ENCODE measurements around the gene NDUFS6. TPM values are rescaled to one million over a fixed set of nuclear protein-coding genes. Genes with fewer than 3 reads are reported as not detected.

Gene NDUFS6
- polyA plus RNA-seq, 1 donor from 2014 or later, result 72.0 TPM

GRCh38 chr5:1758574-1758973, 42.6 kb upstream of the NDUFS6 start:
- H3K4me2 ChIP-seq (ENCODE audit: low read length), result no peak overlapping the region
- no peak for TF ChIP-seq MXI1 (conservative IDR thresholded peaks at IDR 0.05; ENCODE audit: poor library complexity, severe bottlenecking)
- no peak for TF ChIP-seq POLR2AphosphoS5 (IDR thresholded peaks at IDR 0.05)
- TF ChIP-seq EP300 (conservative IDR thresholded peaks at IDR 0.05; ENCODE audit: poor library complexity, severe bottlenecking), result no peak
- TF ChIP-seq, protein P1, sequence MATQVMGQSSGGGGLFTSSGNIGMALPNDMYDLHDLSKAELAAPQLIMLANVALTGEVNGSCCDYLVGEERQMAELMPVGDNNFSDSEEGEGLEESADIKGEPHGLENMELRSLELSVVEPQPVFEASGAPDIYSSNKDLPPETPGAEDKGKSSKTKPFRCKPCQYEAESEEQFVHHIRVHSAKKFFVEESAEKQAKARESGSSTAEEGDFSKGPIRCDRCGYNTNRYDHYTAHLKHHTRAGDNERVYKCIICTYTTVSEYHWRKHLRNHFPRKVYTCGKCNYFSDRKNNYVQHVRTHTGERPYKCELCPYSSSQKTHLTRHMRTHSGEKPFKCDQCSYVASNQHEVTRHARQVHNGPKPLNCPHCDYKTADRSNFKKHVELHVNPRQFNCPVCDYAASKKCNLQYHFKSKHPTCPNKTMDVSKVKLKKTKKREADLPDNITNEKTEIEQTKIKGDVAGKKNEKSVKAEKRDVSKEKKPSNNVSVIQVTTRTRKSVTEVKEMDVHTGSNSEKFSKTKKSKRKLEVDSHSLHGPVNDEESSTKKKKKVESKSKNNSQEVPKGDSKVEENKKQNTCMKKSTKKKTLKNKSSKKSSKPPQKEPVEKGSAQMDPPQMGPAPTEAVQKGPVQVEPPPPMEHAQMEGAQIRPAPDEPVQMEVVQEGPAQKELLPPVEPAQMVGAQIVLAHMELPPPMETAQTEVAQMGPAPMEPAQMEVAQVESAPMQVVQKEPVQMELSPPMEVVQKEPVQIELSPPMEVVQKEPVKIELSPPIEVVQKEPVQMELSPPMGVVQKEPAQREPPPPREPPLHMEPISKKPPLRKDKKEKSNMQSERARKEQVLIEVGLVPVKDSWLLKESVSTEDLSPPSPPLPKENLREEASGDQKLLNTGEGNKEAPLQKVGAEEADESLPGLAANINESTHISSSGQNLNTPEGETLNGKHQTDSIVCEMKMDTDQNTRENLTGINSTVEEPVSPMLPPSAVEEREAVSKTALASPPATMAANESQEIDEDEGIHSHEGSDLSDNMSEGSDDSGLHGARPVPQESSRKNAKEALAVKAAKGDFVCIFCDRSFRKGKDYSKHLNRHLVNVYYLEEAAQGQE (IDR thresholded peaks at IDR 0.05; ENCODE audit: borderline replicate concordance), result no peak
- TF ChIP-seq CTCF (IDR thresholded peaks at IDR 0.05; ENCODE audit: poor library complexity, severe bottlenecking), result no peak
- TF ChIP-seq EZH2 (IDR thresholded peaks at IDR 0.05; ENCODE audit: borderline replicate concordance, insufficient read depth, low read length, poor library complexity, severe bottlenecking), result no peak
- TF ChIP-seq RAD21 (conservative IDR thresholded peaks at IDR 0.05), result no peak
- TF ChIP-seq TAF1 (IDR thresholded peaks at IDR 0.05; ENCODE audit: low read depth), result no peak
- no peak for TF ChIP-seq SMC3 (conservative IDR thresholded peaks at IDR 0.05; ENCODE audit: poor library complexity)

DNA sequence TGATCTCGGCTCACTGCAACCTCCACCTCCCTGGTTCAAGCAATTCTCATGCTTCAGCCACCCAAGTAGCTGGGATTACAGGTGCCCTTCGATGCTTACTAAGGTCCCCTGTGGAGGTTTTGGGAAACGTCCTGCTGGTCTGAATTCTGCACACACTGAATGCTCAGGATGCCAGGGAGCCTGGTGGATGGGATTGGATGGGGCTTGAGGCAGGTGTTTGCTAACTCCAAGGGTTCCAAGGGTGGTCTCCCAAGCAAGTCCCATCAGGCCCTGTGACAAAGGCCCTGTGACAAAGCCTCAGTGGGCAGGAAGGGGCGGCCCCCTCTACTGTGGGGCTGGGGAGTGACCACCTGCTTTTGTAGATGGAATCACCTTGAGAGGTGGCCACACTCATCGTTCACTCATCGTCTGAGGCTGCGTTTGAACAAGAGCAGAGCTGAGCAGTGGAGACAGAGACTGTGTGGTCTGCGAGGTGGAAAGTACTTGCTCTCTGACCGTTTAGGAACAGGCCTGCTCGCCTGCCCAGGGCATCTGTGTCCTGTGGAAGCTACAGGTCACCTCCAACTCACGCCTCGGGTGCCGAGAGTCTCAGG, 41.7 kb upstream of the NDUFS6 start:
- H3K9me2 ChIP-seq (ENCODE audit: insufficient read depth, low read length), result no peaks in the 10 kb centered on the region
- H3K27me3 ChIP-seq (ENCODE audit: insufficient read depth, low read depth, low read length), result no peaks in the 10 kb centered on the region
- no peak overlapping the region for H3K27ac ChIP-seq (ENCODE audit: low read length)
- no peak overlapping the region for H3K4me2 ChIP-seq (ENCODE audit: low read length)
- no peak overlapping the region for H3K4me3 ChIP-seq (ENCODE audit: low read length)
- no peak overlapping the region for H2AFZ ChIP-seq (ENCODE audit: low read depth, low read length)
- no peaks in the 10 kb centered on the region for H3K79me2 ChIP-seq (replicated peaks; ENCODE audit: insufficient read depth, low read length)
- H3F3A ChIP-seq (ENCODE audit: insufficient read depth, low read length, poor library complexity, severe bottlenecking), result no peaks in the 10 kb centered on the region
- H3K9me3 ChIP-seq (ENCODE audit: low read length), result no peaks in the 10 kb centered on the region
- no peaks in the 10 kb centered on the region for H3K36me3 ChIP-seq (ENCODE audit: insufficient read depth, low read length)
- TF ChIP-seq EZH2 (IDR thresholded peaks at IDR 0.05; ENCODE audit: borderline replicate concordance, insufficient read depth, low read length, poor library complexity, severe bottlenecking) (no peak), TAF1 (IDR thresholded peaks at IDR 0.05; ENCODE audit: low read depth) (no peak), EP300 (conservative IDR thresholded peaks at IDR 0.05; ENCODE audit: poor library complexity, severe bottlenecking) (no peak), POLR2AphosphoS5 (IDR thresholded peaks at IDR 0.05) (no peak)
- TF ChIP-seq, protein P1 (IDR thresholded peaks at IDR 0.05; ENCODE audit: borderline replicate concordance), result no peak
- no peak overlapping the region for H3K9ac ChIP-seq (ENCODE audit: low read length)
- H4K20me1 ChIP-seq (ENCODE audit: insufficient read depth), result no peaks in the 10 kb centered on the region

More at GRCh38 chr5:1758574-1758973, 42.6 kb upstream of the NDUFS6 start:
- H3K79me2 ChIP-seq (replicated peaks; ENCODE audit: insufficient read depth, low read length), result no peaks in the 10 kb centered on the region
- no peaks in the 10 kb centered on the region for H3K9me2 ChIP-seq (ENCODE audit: insufficient read depth, low read length)
- H3K4me3 ChIP-seq (ENCODE audit: low read length), result no peak overlapping the region
- H3K36me3 ChIP-seq (ENCODE audit: insufficient read depth, low read length), result no peaks in the 10 kb centered on the region
- no peaks in the 10 kb centered on the region for H4K20me1 ChIP-seq (ENCODE audit: insufficient read depth)
- H3F3A ChIP-seq (ENCODE audit: insufficient read depth, low read length, poor library complexity, severe bottlenecking), result no peaks in the 10 kb centered on the region
- no peak overlapping the region for H3K9ac ChIP-seq (ENCODE audit: low read length)
- no peaks in the 10 kb centered on the region for H3K9me3 ChIP-seq (ENCODE audit: low read length)
- no peaks in the 10 kb centered on the region for H3K27me3 ChIP-seq (ENCODE audit: insufficient read depth, low read depth, low read length)
- no peak overlapping the region for H2AFZ ChIP-seq (ENCODE audit: low read depth, low read length)
- H3K27ac ChIP-seq (ENCODE audit: low read length), result no peak overlapping the region

All from neural cell (in vitro differentiated cells).